ENCODE results near the gene PRKAG1.

DNA sequence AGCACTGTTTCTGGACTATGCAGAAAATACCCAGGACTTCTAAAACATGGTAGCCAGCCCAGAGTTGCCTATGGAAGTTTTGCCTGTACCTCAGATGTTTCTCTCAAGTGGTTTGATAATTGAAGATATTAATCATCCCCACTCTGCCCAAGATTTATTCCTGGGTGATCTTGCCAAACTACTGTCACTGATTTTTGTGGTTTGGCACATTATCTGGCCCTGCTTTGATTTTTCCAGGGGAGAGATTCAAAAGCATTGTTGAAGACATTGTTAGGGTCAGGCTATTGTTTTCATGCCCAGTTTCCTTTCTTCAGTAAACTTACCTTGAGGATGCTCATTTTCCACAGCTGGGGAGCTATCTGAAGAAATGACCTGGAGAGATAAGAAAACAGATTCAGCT, 5.8 kb downstream of the PRKAG1 start:
- TF ChIP-seq, protein P1, sequence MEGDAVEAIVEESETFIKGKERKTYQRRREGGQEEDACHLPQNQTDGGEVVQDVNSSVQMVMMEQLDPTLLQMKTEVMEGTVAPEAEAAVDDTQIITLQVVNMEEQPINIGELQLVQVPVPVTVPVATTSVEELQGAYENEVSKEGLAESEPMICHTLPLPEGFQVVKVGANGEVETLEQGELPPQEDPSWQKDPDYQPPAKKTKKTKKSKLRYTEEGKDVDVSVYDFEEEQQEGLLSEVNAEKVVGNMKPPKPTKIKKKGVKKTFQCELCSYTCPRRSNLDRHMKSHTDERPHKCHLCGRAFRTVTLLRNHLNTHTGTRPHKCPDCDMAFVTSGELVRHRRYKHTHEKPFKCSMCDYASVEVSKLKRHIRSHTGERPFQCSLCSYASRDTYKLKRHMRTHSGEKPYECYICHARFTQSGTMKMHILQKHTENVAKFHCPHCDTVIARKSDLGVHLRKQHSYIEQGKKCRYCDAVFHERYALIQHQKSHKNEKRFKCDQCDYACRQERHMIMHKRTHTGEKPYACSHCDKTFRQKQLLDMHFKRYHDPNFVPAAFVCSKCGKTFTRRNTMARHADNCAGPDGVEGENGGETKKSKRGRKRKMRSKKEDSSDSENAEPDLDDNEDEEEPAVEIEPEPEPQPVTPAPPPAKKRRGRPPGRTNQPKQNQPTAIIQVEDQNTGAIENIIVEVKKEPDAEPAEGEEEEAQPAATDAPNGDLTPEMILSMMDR (IDR thresholded peaks at IDR 0.05), result no peak
- TF ChIP-seq POLR2A (IDR thresholded peaks at IDR 0.05) (no peak), POLR2AphosphoS5 (IDR thresholded peaks at IDR 0.05) (no peak)

All from gastroesophageal sphincter (tissue), 3 donors.